Fibroblast of villous mesenchyme (primary cell): ENCODE results near the gene MAD2L1. TPM values are rescaled to one million over a fixed set of nuclear protein-coding genes. Genes with fewer than 3 reads are reported as not detected.
"Not testable (repeated sequence)": the region's sequence is repeated elsewhere in the genome, so short reads cannot be mapped to it uniquely, and the experiment has no call there.

Experiments
- DNase-seq: peaks from one replicate; pipeline ENCODE4 v3.0.0-alpha.2; 2010; ENCODE audit warnings: low read depth
- H3K4me3 ChIP-seq: 2 replicates; pipeline ENCODE4 v1.5.1; 2011; ENCODE audit warnings: low read depth, mild to moderate bottlenecking, low read length
- total RNA-seq: library from RNA; depleted of rRNA; stranded (reverse); fragments of >200 nt; gene quantifications from 2 replicates; pipeline ENCODE4 v1.2.3, GENCODE V29; 2012
- TF ChIP-seq, protein P1 (sequence below): IDR thresholded peaks from 2 replicates; pipeline ENCODE4 v1.5.1; 2012; ENCODE audit warnings: low read depth, mild to moderate bottlenecking, low read length; ENCODE audit not compliant: insufficient read depth

MAD2L1 gene
- total RNA-seq, 1 donor: 31.1 TPM

DNA sequence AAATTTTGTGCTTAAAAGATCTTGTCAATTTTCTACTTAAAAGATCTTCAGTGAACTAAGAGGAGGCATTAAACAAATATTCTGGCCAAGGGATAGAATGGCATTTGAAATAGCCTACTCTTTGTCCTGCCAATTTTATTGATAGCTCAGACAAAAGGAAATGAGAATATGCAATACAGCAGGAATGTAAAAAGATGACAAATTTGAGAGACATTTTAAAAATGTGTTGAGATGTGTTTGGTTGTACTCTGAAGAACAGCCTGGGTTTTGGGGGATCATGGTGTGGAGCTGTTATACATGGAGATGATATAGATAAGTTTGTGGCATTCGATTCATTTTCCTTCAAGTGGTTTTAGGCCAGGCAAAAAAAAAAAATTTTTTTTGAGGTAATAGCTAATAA lies 11.6 kb upstream of the MAD2L1 start:
- TF ChIP-seq, protein P1, sequence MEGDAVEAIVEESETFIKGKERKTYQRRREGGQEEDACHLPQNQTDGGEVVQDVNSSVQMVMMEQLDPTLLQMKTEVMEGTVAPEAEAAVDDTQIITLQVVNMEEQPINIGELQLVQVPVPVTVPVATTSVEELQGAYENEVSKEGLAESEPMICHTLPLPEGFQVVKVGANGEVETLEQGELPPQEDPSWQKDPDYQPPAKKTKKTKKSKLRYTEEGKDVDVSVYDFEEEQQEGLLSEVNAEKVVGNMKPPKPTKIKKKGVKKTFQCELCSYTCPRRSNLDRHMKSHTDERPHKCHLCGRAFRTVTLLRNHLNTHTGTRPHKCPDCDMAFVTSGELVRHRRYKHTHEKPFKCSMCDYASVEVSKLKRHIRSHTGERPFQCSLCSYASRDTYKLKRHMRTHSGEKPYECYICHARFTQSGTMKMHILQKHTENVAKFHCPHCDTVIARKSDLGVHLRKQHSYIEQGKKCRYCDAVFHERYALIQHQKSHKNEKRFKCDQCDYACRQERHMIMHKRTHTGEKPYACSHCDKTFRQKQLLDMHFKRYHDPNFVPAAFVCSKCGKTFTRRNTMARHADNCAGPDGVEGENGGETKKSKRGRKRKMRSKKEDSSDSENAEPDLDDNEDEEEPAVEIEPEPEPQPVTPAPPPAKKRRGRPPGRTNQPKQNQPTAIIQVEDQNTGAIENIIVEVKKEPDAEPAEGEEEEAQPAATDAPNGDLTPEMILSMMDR: no peak
- no peak for DNase-seq
- H3K4me3 ChIP-seq: no peak overlapping the region

DNA sequence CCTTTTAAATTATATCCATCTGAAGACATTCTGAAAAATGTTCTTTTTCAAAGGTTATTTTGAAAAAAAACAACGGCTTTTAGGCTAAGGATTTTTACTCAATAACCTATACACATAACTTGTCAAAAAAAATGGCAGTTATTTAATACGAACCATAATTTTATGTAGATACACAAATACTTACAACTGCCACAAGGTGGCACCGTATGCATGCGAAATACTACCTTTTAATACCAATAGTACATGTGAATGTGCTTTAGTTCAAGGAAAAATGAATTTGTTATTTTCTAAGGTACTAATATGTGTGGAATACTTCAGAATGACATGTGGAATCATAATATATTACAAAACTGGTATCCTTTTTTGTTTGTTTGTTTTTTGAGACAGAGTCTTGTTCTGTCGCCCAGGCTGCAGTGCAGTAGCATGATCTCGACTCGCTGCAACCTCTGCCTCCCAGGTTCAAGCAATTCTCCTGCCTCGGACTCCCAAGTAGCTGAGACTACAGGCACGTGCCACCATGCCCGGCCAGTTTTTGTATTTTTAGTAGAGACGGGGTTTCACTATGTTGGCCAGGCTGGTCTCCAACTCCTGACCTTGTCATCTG lies 4.6 kb upstream of the MAD2L1 start:
- no peak overlapping the region for H3K4me3 ChIP-seq
- TF ChIP-seq, protein P1: peak; percentile 56
- peak; percentile 70 for DNase-seq

DNA sequence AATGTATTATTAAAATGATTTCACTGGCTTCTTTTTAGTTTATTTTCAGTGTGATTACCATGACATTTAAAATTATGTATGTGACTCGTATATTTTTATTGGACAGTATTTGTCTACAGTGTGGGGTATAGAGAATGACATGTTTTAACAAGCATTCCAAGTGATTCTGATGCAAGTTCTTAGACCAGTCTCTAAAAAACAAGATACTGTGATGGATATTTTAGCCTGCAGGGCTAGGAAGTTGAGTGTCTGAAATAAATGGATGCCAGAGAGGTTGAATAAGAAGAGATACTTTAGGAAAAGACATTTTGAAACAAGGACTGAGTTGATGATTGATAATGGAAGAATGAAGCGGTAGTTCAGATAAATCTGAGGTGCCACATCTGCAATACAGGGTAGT lies 3.5 kb upstream of the MAD2L1 start:
- TF ChIP-seq, protein P1: no peak
- peak; percentile 25 for DNase-seq
- no peak overlapping the region for H3K4me3 ChIP-seq

DNA sequence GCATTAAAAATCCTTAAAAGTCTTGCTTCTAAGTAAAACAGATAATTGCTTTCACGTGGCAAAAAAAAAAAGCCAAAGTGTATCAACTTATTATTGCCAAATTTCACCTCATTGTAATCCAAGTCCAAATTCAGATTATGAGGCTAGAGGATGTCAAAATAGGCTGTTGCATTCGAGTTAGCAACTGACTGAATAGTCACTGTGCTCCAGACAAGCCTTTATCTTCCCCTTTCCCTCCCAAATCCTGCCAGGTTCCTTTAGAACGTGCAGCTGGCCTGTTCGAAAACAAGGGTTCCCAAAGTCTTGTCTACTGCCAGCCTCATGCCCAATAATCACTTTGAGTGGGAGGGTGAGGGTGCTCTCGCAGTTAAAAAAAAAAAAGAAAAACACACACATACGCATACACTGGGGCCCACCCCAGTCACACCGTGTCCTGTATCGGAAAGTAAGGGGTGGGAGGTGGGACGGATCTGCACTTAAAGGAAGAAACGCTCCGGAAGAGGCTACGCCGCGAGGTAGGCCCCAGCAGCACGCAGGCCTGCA lies 603 bp downstream of the MAD2L1 start:
- no peak for DNase-seq
- TF ChIP-seq, protein P1: no peak
- peak overlapping the region; percentile 91 for H3K4me3 ChIP-seq

DNA sequence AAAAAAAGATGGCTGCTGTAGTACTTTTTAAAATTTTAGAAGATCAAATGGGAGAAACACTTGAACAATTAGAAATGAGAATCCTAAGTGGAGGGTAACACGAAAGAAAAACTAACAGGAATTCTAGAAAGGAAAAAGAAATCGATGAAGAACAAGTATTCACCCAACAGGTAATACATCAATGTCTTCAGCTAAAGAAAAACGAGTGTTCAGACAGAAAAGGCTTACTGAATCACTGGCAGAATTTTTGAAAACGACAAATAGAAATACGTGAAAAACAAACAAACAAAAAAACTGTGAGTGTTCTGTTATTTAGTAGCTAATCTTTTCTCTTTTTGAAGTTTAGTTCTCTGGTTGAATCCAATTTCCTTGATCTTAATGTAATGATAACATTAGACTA lies 1.8 kb downstream of the MAD2L1 start:
- no peak overlapping the region for H3K4me3 ChIP-seq
- TF ChIP-seq, protein P1: no peak
- DNase-seq: no peak

DNA sequence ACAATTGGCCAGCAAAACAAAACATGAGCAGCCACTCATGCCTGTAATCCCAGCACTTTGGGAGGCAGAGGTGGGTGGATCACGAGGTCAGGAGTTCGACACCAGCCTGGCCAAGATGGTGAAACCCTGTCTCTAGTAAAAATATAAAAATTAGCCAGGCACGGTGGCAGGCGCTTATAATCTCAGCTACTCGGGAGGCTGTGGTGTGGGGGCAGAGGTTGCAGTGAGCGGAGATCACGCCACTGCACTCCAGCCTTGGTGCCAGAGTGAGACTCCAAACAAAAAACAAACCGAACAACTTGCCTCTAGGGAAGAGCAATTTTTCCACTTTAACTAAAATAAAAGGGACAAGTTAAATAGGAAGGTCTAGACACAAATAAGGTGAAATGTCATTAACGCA lies 2.9 kb downstream of the MAD2L1 start:
- not testable (repeated sequence) for H3K4me3 ChIP-seq, DNase-seq

DNA sequence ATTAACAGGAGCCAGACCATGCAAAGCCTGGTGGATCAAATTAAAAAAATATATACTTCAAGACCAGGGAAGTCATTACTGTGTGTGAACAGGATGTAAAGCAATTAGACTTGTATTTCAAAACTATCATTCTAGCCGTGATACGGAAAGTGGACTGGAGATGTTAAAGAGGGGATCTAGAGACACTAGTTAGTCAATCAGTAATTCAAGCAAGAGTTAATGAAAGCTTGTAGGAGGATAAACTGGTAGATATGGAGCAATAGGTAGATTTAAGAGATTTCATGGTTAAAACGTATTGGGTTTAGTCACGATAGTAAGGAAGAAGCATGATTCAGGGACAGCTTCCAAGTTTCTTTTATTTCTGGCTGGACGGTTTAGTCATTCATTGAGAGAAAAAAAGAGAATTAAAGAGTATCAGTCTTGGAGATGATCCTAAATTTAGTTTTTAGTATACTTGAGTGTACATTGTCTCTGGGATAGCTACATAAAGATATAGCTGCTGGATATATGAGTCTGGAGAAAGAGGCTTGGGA lies 3.9 kb downstream of the MAD2L1 start:
- DNase-seq: no peak
- no peak overlapping the region for H3K4me3 ChIP-seq
- TF ChIP-seq, protein P1: no peak
